CD4-positive, alpha-beta memory T cell (primary cell): ENCODE measurements around the gene DNAJC6. TPM values are rescaled to one million over a fixed set of nuclear protein-coding genes. Genes with fewer than 3 reads are reported as not detected.
A peak's percentile ranks its signal among the peaks of the same experiment; 100 is the strongest.

Source experiments
- CTCF ChIA-PET: fragments of 350-600 bp; sonication (Branson Sonifier 250); formaldehyde crosslinking; loops from one replicate; lab custom pipeline; 2021; ENCODE audit warnings: inconsistent platforms; ENCODE audit not compliant: partially characterized antibody; lab: Charles Lee
- POLR2A ChIA-PET: fragments of 350-600 bp; sonication (Branson Sonifier 250); formaldehyde crosslinking; loops from one replicate; lab custom pipeline; 2021; ENCODE audit not compliant: partially characterized antibody; lab: Charles Lee
- DNase-seq, 5 donors: peaks; one replicate each; pipeline versions ENCODE4 v3.0.0 to v3.0.0-alpha.2; 2020 to 2022; ENCODE audit warnings: mixed read lengths in 1 of 5
- H3K27ac ChIP-seq: one replicate; pipeline ENCODE4 v1.7.0; 2013; ENCODE audit warnings: low read depth, low read length
- H3K27me3 ChIP-seq: 2 replicates; pipeline ENCODE4 v1.7.0; 2013; ENCODE audit warnings: mild to moderate bottlenecking, low read length, moderate library complexity; ENCODE audit not compliant: insufficient read depth
- H3K36me3 ChIP-seq: 2 replicates; pipeline ENCODE4 v1.7.0; 2013; ENCODE audit warnings: mild to moderate bottlenecking, low read length, moderate library complexity; ENCODE audit not compliant: insufficient read depth
- H3K4me1 ChIP-seq: 2 replicates; pipeline ENCODE4 v1.7.0; 2013; ENCODE audit warnings: mild to moderate bottlenecking, low read length, moderate library complexity; ENCODE audit not compliant: insufficient read depth
- H3K4me3 ChIP-seq, 2 donors: one replicate each; pipeline ENCODE4 v1.7.0; 2013; ENCODE audit warnings: low read length in 2 of 2, mild to moderate bottlenecking in 1 of 2
- H3K9me3 ChIP-seq, 2 donors: one replicate each; pipeline ENCODE4 v1.7.0; 2013; ENCODE audit warnings: low read length in 2 of 2, control low read depth in 1 of 2; ENCODE audit not compliant: control insufficient read depth in 1 of 2
- H3K27ac Mint-ChIP-seq, 7 donors: one replicate each; pipeline ENCODE4 v1.8.0; 2020 to 2021; ENCODE audit warnings: mixed read lengths in 7 of 7, mild to moderate bottlenecking in 6 of 7, inconsistent platforms in 3 of 7, moderate library complexity in 3 of 7
- H3K27me3 Mint-ChIP-seq, 2 donors: one replicate each; pipeline ENCODE4 v1.8.0; 2020 to 2021; ENCODE audit warnings: mixed read lengths in 2 of 2
- H3K36me3 Mint-ChIP-seq, 2 donors: one replicate each; pipeline ENCODE4 v1.8.0; 2020 to 2021; ENCODE audit warnings: mixed read lengths in 2 of 2, inconsistent platforms in 1 of 2, mild to moderate bottlenecking in 1 of 2
- H3K4me1 Mint-ChIP-seq, 4 donors: one replicate each; pipeline ENCODE4 v1.8.0; 2020 to 2021; ENCODE audit warnings: mixed read lengths in 4 of 4, mild to moderate bottlenecking in 1 of 4
- H3K4me3 Mint-ChIP-seq, 8 donors: one replicate each; pipeline ENCODE4 v1.8.0; 2020 to 2021; ENCODE audit warnings: mixed read lengths in 8 of 8, mild to moderate bottlenecking in 7 of 8, moderate library complexity in 6 of 8, inconsistent platforms in 3 of 8
- H3K9me3 Mint-ChIP-seq, 8 donors: one replicate each; pipeline ENCODE4 v1.8.0; 2020 to 2021; ENCODE audit warnings: mixed read lengths in 8 of 8, mild to moderate bottlenecking in 5 of 8, inconsistent platforms in 3 of 8, moderate library complexity in 1 of 8
- intact Hi-C: fragments of 100-400 bp; cut with micrococcal nuclease; formaldehyde crosslinking; loops from one replicate; pipeline ENCODE4 v1.15.1; 2023
- polyA plus RNA-seq, 2 donors: library from polyadenylated mRNA; unstranded; fragments of 300-500 nt; fragmentation: Illumina TruSeq; gene quantifications; one replicate each; pipeline ENCODE4 v1.2.3, GENCODE V29; 2021
- total RNA-seq, 2 experiments: library from RNA; stranded (reverse); gene quantifications; one replicate each; pipeline ENCODE4 v1.2.3, GENCODE V29; 2021

The DNAJC6 gene
- total and polyA plus RNA-seq, 4 experiments from 2014 or later: 0.35 to 4.3 (median 2.2) TPM

DNA sequence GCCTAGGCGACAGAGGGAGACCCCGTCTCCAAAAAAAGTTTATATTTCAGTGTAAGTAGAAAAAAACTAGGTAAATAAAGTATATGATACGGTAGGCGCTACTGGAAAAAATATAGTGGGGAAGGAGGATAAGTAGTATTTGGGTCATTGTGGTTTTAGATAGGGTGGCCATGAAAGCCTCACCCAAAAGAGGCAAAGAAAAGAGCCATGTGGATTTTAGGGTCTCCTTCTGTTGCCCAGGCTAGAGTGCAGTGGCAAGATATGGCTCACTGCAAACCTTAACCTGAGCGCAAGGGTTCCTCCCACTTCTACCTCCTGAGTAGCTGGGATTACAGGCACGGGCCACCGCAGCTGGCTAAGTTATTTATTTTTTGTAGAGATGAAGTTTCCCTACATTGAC, 128.3 kb downstream of the DNAJC6 start:
- Histone ChIP-seq H3K36me3 (no peaks in the 10 kb centered on the region), H3K27ac (no peak overlapping the region), H3K9me3 (no peaks in the 10 kb centered on the region), H3K27me3 (no peaks in the 10 kb centered on the region), H3K4me3 (no peak overlapping the region), H3K4me1 (no peaks in the 10 kb centered on the region)
- Mint-ChIP-seq H3K27ac (peak overlapping the region in 1 of 7 donors; percentile 47), H3K9me3 (no peaks in the 10 kb centered on the region), H3K4me3 (no peak overlapping the region), H3K4me1 (peaks cover 0 to 2% (median 0%) of the 10 kb centered on the region in 4 donors), H3K36me3 (peaks cover 9 to 20% of the 10 kb centered on the region in 2 donors), H3K27me3 (no peaks in the 10 kb centered on the region)
- POLR2A ChIA-PET: no interaction called here
- intact Hi-C loops: no loop called here
- CTCF ChIA-PET: no interaction called here
- DNase-seq: no peak

DNA sequence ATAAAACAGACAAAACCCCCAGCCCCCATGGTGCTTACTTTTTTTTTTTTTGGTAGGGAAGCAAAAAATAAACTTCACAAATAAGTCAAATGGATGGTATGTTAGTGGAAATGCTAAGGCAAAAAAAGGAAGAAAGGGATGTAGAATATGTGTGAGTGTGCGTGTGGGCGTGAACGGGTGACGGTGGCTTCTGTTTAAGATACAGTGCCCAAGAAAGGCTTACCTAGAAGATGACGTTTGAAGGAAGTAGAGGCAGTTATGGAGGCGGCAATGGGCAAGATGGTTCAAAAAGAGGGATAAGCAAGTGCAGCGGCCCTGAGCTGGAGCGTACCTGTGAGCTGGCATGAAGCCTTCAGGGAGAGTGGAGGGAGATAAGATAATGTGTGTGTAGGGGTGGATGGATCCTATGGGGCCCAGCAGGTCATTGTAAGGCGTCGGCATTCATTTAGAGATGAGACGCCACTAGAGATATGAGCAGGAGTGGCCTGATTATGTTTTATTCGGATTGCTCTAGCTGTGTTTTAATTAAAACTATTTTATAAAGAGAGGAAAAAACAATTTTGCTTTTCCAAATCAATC, 131.1 kb downstream of the DNAJC6 start:
- Histone ChIP-seq H3K4me1 (no peaks in the 10 kb centered on the region), H3K9me3 (no peaks in the 10 kb centered on the region), H3K4me3 (no peak overlapping the region), H3K27me3 (no peaks in the 10 kb centered on the region), H3K36me3 (no peaks in the 10 kb centered on the region), H3K27ac (no peak overlapping the region)
- Mint-ChIP-seq H3K4me3 (no peak overlapping the region), H3K27me3 (no peaks in the 10 kb centered on the region), H3K9me3 (no peaks in the 10 kb centered on the region), H3K27ac (no peak overlapping the region), H3K36me3 (peaks cover 2 to 10% of the 10 kb centered on the region in 2 donors), H3K4me1 (no peaks in the 10 kb centered on the region)
- POLR2A ChIA-PET: no interaction called here
- intact Hi-C loops: no loop called here
- DNase-seq: no peak
- CTCF ChIA-PET: interaction anchor here (0.8 to 1.5 kb wide), 2 partner anchors 9 to 11 kb away, joined by 4 to 10 read pairs; no protein-coding TSS in a partner anchor

DNA sequence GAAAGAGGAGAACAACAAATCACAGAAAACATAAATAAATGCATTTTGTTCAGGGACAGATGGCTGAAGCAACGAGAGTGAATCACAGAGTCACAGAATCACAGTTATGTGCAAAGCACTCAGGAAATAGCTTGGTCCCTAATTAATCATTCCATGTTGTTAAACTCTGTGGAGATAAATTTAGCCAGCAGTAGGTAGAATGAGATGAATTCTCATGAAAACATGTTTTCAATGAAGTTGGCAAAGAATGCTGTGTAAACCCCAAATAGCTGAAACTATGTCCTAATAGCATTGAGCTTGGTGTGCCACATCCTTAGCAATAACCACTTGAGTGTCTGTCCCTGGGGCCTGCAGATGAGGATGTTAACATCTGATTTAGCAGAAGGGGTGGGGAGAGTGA, 131.6 kb downstream of the DNAJC6 start:
- no peaks in the 10 kb centered on the region for H3K36me3 ChIP-seq
- Mint-ChIP-seq H3K4me3 (no peak overlapping the region), H3K36me3 (peaks cover 2 to 9% of the 10 kb centered on the region in 2 donors), H3K4me1 (no peaks in the 10 kb centered on the region), H3K27me3 (no peaks in the 10 kb centered on the region), H3K27ac (no peak overlapping the region), H3K9me3 (no peaks in the 10 kb centered on the region)
- no peak overlapping the region for H3K27ac ChIP-seq
- ChIA-PET CTCF (interaction anchor here (1.5 kb wide), 1 partner anchor 10 kb away, joined by 10 read pairs; no protein-coding TSS in a partner anchor), POLR2A (interaction anchor here (0.8 kb wide), 1 partner anchor 21 kb away, joined by 3 read pairs; the partner anchor contains the start of genes LEPR and LEPROT)
- no peaks in the 10 kb centered on the region for H3K4me1 ChIP-seq
- no peak for DNase-seq
- H3K27me3 ChIP-seq: no peaks in the 10 kb centered on the region
- intact Hi-C loops: no loop called here
- H3K9me3 ChIP-seq: no peaks in the 10 kb centered on the region
- H3K4me3 ChIP-seq: no peak overlapping the region

DNA sequence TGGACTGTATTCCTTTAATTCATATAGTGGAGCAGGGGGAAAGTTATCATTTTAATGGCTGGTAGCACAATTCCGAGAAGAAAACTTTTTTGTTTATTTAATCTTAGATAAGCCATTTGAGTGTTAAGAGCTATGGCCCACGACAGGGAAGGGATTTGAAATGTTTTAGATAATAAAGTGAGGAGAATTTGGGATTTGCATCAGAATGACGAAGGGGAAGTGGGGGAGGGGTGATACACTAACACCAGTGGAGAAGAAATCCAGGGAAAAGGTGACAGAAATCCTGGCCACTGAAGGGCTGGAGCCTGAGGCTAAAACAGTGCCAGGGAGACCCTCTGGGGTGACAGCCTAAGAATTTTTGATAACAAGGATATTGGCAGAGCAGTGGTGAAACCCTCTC, 132.1 kb downstream of the DNAJC6 start:
- no peak for DNase-seq
- Histone ChIP-seq H3K27me3 (no peaks in the 10 kb centered on the region), H3K27ac (no peak overlapping the region), H3K4me3 (no peak overlapping the region), H3K9me3 (no peaks in the 10 kb centered on the region), H3K36me3 (no peaks in the 10 kb centered on the region), H3K4me1 (no peaks in the 10 kb centered on the region)
- Mint-ChIP-seq H3K4me3 (no peak overlapping the region), H3K27ac (no peak overlapping the region), H3K4me1 (no peaks in the 10 kb centered on the region), H3K36me3 (peaks cover 0 to 6% of the 10 kb centered on the region in 2 donors), H3K27me3 (no peaks in the 10 kb centered on the region), H3K9me3 (no peaks in the 10 kb centered on the region)
- intact Hi-C loops: no loop called here
- ChIA-PET CTCF (interaction anchor here (1.5 kb wide), 1 partner anchor 10 kb away, joined by 10 read pairs; no protein-coding TSS in a partner anchor), POLR2A (interaction anchor here (0.8 kb wide), 1 partner anchor 21 kb away, joined by 3 read pairs; the partner anchor contains the start of genes LEPR and LEPROT)

DNA sequence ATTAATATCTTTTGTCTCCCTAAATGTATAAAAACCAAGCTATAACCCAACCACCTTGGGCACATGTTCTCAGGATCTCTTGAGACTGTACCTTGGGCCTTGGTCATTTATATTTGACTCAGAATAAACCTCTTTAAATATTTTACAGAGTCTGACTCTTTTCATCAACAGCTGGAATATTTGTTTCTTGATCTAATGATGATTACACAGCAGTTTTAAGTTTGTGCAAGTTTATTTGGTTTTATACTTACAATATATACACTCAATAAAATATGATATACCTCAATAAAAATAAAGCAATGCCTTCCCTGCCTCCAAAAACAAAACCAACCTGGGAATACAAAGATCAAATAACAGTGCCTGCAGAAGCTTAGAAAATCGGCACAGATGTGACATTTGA, 133.1 kb downstream of the DNAJC6 start:
- Mint-ChIP-seq H3K27me3 (no peaks in the 10 kb centered on the region), H3K27ac (no peak overlapping the region), H3K4me3 (no peak overlapping the region), H3K9me3 (no peaks in the 10 kb centered on the region), H3K4me1 (no peaks in the 10 kb centered on the region), H3K36me3 (peaks cover 0 to 2% of the 10 kb centered on the region in 2 donors)
- intact Hi-C loops: no loop called here
- Histone ChIP-seq H3K27me3 (no peaks in the 10 kb centered on the region), H3K36me3 (no peaks in the 10 kb centered on the region), H3K4me3 (no peak overlapping the region), H3K27ac (no peak overlapping the region), H3K4me1 (no peaks in the 10 kb centered on the region), H3K9me3 (no peaks in the 10 kb centered on the region)
- CTCF ChIA-PET: no interaction called here
- no peak for DNase-seq
- POLR2A ChIA-PET: no interaction called here

DNA sequence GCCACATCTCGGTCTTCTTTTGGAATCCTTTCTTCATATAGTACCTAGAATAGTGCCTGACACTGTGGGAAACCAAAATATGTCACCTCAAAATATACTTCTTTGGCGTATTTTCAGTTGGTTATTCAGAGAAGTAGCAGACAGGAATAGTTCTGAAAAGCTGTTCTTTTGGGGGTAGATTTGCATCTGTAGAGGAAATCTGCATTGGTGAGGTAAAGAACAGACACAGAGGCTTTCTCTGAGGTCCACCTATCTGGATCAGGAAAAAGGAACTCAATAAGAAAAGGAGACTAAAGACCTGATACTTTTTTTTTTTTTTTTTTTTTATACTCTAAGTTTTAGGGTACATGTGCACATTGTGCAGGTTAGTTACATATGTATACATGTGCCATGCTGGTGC, 134.3 kb downstream of the DNAJC6 start:
- POLR2A ChIA-PET: no interaction called here
- H3K9me3 Mint-ChIP-seq: no peaks in the 10 kb centered on the region
- no peak overlapping the region for H3K4me3 ChIP-seq

DNA sequence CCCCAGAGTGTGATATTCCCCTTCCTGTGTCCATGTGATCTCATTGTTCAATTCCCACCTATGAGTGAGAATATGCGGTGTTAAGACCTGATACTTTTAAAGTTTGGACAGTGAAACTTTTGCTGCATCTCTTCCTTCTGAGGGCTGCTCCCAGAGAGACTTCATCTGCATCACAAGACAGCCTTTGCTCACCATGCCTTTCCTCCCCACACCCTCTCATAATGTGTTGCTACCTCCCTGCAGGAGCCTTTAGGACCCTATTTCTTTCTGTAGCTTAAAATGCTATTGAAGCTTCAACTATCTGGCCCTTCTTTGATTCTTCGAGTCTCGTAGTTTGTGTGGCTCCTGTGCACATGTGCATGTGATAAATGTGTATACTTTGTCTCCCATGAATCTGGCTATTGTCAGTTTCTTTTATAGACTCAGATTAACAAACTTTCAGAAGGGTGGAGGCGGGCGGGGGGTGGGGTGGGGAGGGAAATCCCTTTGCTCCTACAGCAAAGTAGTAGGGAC, 134.8 kb downstream of the DNAJC6 start:
- Histone ChIP-seq H3K4me3 (no peak overlapping the region), H3K36me3 (no peaks in the 10 kb centered on the region), H3K27ac (no peak overlapping the region), H3K27me3 (no peaks in the 10 kb centered on the region), H3K4me1 (no peaks in the 10 kb centered on the region), H3K9me3 (no peaks in the 10 kb centered on the region)
- no peak overlapping the region for H3K4me3 Mint-ChIP-seq
- no peak overlapping the region for H3K27ac Mint-ChIP-seq
- H3K27me3 Mint-ChIP-seq: no peaks in the 10 kb centered on the region
- CTCF ChIA-PET: no interaction called here
- POLR2A ChIA-PET: no interaction called here
- H3K36me3 Mint-ChIP-seq: no peaks in the 10 kb centered on the region
- no peaks in the 10 kb centered on the region for H3K4me1 Mint-ChIP-seq
- DNase-seq: no peak
- intact Hi-C loops: no loop called here
- no peaks in the 10 kb centered on the region for H3K9me3 Mint-ChIP-seq

More for the DNA sequence above, 134.3 kb downstream of the DNAJC6 start:
- Mint-ChIP-seq H3K27ac (no peak overlapping the region), H3K27me3 (no peaks in the 10 kb centered on the region), H3K36me3 (no peaks in the 10 kb centered on the region), H3K4me3 (no peak overlapping the region), H3K4me1 (no peaks in the 10 kb centered on the region)
- CTCF ChIA-PET: no interaction called here
- no peaks in the 10 kb centered on the region for H3K27me3 ChIP-seq
- no peaks in the 10 kb centered on the region for H3K9me3 ChIP-seq
- no peaks in the 10 kb centered on the region for H3K36me3 ChIP-seq
- DNase-seq: no peak
- no peak overlapping the region for H3K27ac ChIP-seq
- intact Hi-C loops: no loop called here
- H3K4me1 ChIP-seq: no peaks in the 10 kb centered on the region
